HepG2 (cell line): ENCODE results near the gene ARPC5. TPM values are rescaled to one million over a fixed set of nuclear protein-coding genes. Genes with fewer than 3 reads are reported as not detected.

Source experiments
- ATAC-seq: fragments of 200-7000 bp; cut with Tn5 transposase; 3 replicates; pipeline ENCODE4 v1.9.1; 2020; ENCODE audit warnings: mild to moderate bottlenecking, moderate library complexity
- BruUV-seq: library from RNA; stranded (reverse); fragments of 400-500 nt; replicated peaks from 2 replicates; lab custom pipeline; 2021; lab: Mats Ljungman, UMichigan
- CTCF ChIA-PET: fragments of 300-600 bp; formaldehyde crosslinking; extraction: SDS; loops from one replicate; lab custom pipeline; 2021; ENCODE audit warnings: low total read pairs, inconsistent platforms, low intra/inter-chr PET ratio; lab: Yijun Ruan, JAX
- POLR2A ChIA-PET: fragments of 350-600 bp; sonication (Branson Sonifier 250); formaldehyde crosslinking; loops from one replicate; lab custom pipeline; 2020; ENCODE audit warnings: antibody characterized with exemption, inconsistent platforms; lab: Yijun Ruan, JAX
- DNase-seq: peaks from one replicate; pipeline ENCODE4 v3.0.0-alpha.2; 2015; ENCODE audit warnings: low spot score
- FAIRE-seq: peaks from 3 replicates; lab custom pipeline; 2011; peaks lifted over from hg19 to GRCh38; lab: Jason Lieb, UNC
- H2AFZ ChIP-seq: one replicate; pipeline ENCODE4 v1.6.1; 2011; ENCODE audit warnings: low read length, inconsistent platforms
- H3K27ac ChIP-seq: fragments of 300-600 bp; 3 replicates; pipeline ENCODE4 v1.8.0; 2011; ENCODE audit warnings: mixed run types, mild to moderate bottlenecking, mixed read lengths, low read length, inconsistent platforms; ENCODE audit not compliant: insufficient read depth; ENCODE audit errors: extremely low read length
- H3K27me3 ChIP-seq, 2 experiments: fragments of 200-600 bp in 1 of 2; 2 replicates in 1 of 2; 3 replicates in 1 of 2; pipeline versions ENCODE4 v1.6.0 to v1.8.0; 2011; ENCODE audit warnings: low read length in 2 of 2, mild to moderate bottlenecking in 2 of 2, moderate library complexity in 2 of 2, inconsistent platforms in 1 of 2; ENCODE audit not compliant: insufficient read depth in 2 of 2, control insufficient read depth in 1 of 2
- H3K36me3 ChIP-seq, 2 experiments: fragments of 200-600 bp in 1 of 2; replicated peaks in 1 of 2; 2 replicates in 1 of 2; 3 replicates in 1 of 2; pipeline versions ENCODE4 v1.5.1 to v1.8.0; 2011; ENCODE audit warnings: low read length in 2 of 2, inconsistent platforms in 1 of 2; ENCODE audit not compliant: insufficient read depth in 2 of 2, control insufficient read depth in 1 of 2
- H3K4me1 ChIP-seq: 2 replicates; pipeline ENCODE4 v1.5.1; 2012; ENCODE audit warnings: low read length, inconsistent platforms; ENCODE audit not compliant: insufficient read depth
- H3K4me2 ChIP-seq: 2 replicates; pipeline ENCODE4 v1.6.0; 2011; ENCODE audit warnings: low read depth, low read length, inconsistent platforms
- H3K4me3 ChIP-seq, 3 experiments: fragments of 200-600 bp in 1 of 3; sonication (generic), shearing (Covaris generic) in 1 of 3; replicated peaks in 1 of 3; 2 replicates each; pipeline ENCODE4 v1.5.1; 2011 to 2016; ENCODE audit warnings: low read length in 3 of 3, inconsistent platforms in 2 of 3, low read depth in 2 of 3, mild to moderate bottlenecking in 2 of 3, control low read depth in 1 of 3, mixed read lengths in 1 of 3; ENCODE audit not compliant: insufficient read depth in 1 of 3
- H3K79me2 ChIP-seq: one replicate; pipeline ENCODE4 v1.6.1; 2011; ENCODE audit warnings: low read length, inconsistent platforms; ENCODE audit not compliant: insufficient read depth
- H3K9ac ChIP-seq: 2 replicates; pipeline ENCODE4 v1.6.0; 2011; ENCODE audit warnings: mild to moderate bottlenecking, low read depth, low read length, inconsistent platforms; ENCODE audit not compliant: insufficient read depth
- H3K9me3 ChIP-seq: 2 replicates; pipeline ENCODE4 v1.5.1; 2012; ENCODE audit warnings: mild to moderate bottlenecking, low read length
- H4K20me1 ChIP-seq: 2 replicates; pipeline ENCODE4 v1.6.0; 2011; ENCODE audit warnings: inconsistent platforms, mild to moderate bottlenecking, low read length, moderate library complexity; ENCODE audit not compliant: insufficient read depth
- CC2D1A ChIP-seq: sonication (generic); formaldehyde crosslinking; IDR thresholded peaks from 2 replicates; pipeline ENCODE4 v1.8.1; 2023; ENCODE audit warnings: mild to moderate bottlenecking, missing genetic modification reagents
- FIP1L1 ChIP-seq: fragments of 200-400 bp; formaldehyde crosslinking; IDR thresholded peaks from 2 replicates; pipeline ENCODE4 v1.6.1; 2018; ENCODE audit warnings: low read depth, mild to moderate bottlenecking, low read length, moderate library complexity, borderline replicate concordance; ENCODE audit not compliant: insufficient read depth
- HNF4G ChIP-seq, 2 experiments: sonication (generic) in 1 of 2; formaldehyde crosslinking in 1 of 2; IDR thresholded peaks; 2 replicates each; pipeline versions ENCODE4 v1.4.0 to v1.6.1; 2011 to 2020; ENCODE audit warnings: borderline replicate concordance in 2 of 2, low read depth in 2 of 2, mild to moderate bottlenecking in 2 of 2, low read length in 1 of 2, missing genetic modification reagents in 1 of 2, moderate library complexity in 1 of 2
- KAT7 ChIP-seq: IDR thresholded peaks from 2 replicates; pipeline ENCODE4 v1.6.1; 2018; ENCODE audit warnings: borderline replicate concordance, missing compliant biosample characterization
- MAFF ChIP-seq: IDR thresholded peaks from 2 replicates; pipeline ENCODE4 v1.6.1; 2011; ENCODE audit warnings: low read depth, low read length, improper control_type of control experiment
- PAF1 ChIP-seq: IDR thresholded peaks from 2 replicates; pipeline ENCODE4 v1.6.1; 2016; ENCODE audit warnings: missing genetic modification reagents, missing compliant biosample characterization
- SCMH1 ChIP-seq: sonication (generic); formaldehyde crosslinking; IDR thresholded peaks from 2 replicates; pipeline ENCODE4 v1.9.0; 2021; ENCODE audit warnings: missing genetic modification reagents, mild to moderate bottlenecking, borderline replicate concordance
- ZNF10 ChIP-seq: sonication (generic); formaldehyde crosslinking; IDR thresholded peaks from 2 replicates; pipeline ENCODE4 v1.4.0; 2020; ENCODE audit warnings: mild to moderate bottlenecking, low read depth, missing genetic modification reagents, borderline replicate concordance
- ZNF160 ChIP-seq: sonication (generic); formaldehyde crosslinking; IDR thresholded peaks from 2 replicates; pipeline ENCODE4 v1.8.0; 2022; ENCODE audit warnings: mild to moderate bottlenecking, inconsistent platforms, missing genetic modification reagents
- ZNF20 ChIP-seq: sonication (generic); formaldehyde crosslinking; IDR thresholded peaks from 2 replicates; pipeline ENCODE4 v1.4.0; 2020; ENCODE audit warnings: mild to moderate bottlenecking, moderate library complexity, missing genetic modification reagents
- ZNF790 ChIP-seq: sonication (generic); formaldehyde crosslinking; IDR thresholded peaks from 2 replicates; pipeline ENCODE4 v1.8.0; 2022; ENCODE audit warnings: missing genetic modification reagents, mild to moderate bottlenecking, borderline replicate concordance
- WGBS: methylation state at CpG from one replicate; pipeline ENCODE4 v1.1.6; 2017; ENCODE audit warnings: low lambda C conversion rate; 5-methylcytosine and 5-hydroxymethylcytosine counted together
- in situ Hi-C: cut with HindIII; loops from 2 replicates; pipeline ENCODE4 v1.10.0; 2017; ENCODE audit warnings: low pct_unique_long_range_greater_than_20kb; ENCODE audit not compliant: extremely low pct_ligation_motif_present
- intact Hi-C: fragments of 100-400 bp; cut with micrococcal nuclease; formaldehyde crosslinking; loops from one replicate; pipeline ENCODE4 v1.10.0; 2022; ENCODE audit not compliant: unreplicated experiment
- polyA plus RNA-seq, 8 experiments: library from polyadenylated mRNA; depleted of rRNA in 3 of 8; stranded (reverse) in 7 of 8; unstranded in 1 of 8; fragments of >200 nt; fragmentation: Illumina TruSeq in 4 of 8; extraction: Trizol in 4 of 8; gene quantifications; 2 replicates each; pipeline versions ENCODE4 v1.2.1 to v1.2.3, GENCODE V29; 2011 to 2016; ENCODE audit warnings: low read depth in 4 of 8, missing spikeins in 1 of 8, mixed read lengths in 1 of 8; ENCODE audit not compliant: insufficient read depth in 1 of 8
- total RNA-seq, 5 experiments: library from RNA; depleted of rRNA; stranded (reverse); fragments of >200 nt; fragmentation: Illumina TruSeq; extraction: Trizol; gene quantifications; 2 replicates each; pipeline ENCODE4 v1.2.3, GENCODE V29; 2016; ENCODE audit warnings: low read depth in 1 of 5
- TF ChIP-seq, protein P1 (sequence below): sonication (generic); formaldehyde crosslinking; IDR thresholded peaks from 2 replicates; pipeline ENCODE4 v1.4.0; 2020; ENCODE audit warnings: missing genetic modification reagents; ENCODE audit errors: not compliant biosample characterization
- TF ChIP-seq, protein P2 (sequence below): sonication (generic); formaldehyde crosslinking; IDR thresholded peaks from 2 replicates; pipeline ENCODE4 v1.4.0; 2020; ENCODE audit warnings: mild to moderate bottlenecking, missing genetic modification reagents

The ARPC5 gene
- total and polyA plus RNA-seq, 2 of the 13 experiments (the other 11 are each of a cell fraction or from before 2014, with no cell fraction given): 48.4 to 106 TPM

DNA sequence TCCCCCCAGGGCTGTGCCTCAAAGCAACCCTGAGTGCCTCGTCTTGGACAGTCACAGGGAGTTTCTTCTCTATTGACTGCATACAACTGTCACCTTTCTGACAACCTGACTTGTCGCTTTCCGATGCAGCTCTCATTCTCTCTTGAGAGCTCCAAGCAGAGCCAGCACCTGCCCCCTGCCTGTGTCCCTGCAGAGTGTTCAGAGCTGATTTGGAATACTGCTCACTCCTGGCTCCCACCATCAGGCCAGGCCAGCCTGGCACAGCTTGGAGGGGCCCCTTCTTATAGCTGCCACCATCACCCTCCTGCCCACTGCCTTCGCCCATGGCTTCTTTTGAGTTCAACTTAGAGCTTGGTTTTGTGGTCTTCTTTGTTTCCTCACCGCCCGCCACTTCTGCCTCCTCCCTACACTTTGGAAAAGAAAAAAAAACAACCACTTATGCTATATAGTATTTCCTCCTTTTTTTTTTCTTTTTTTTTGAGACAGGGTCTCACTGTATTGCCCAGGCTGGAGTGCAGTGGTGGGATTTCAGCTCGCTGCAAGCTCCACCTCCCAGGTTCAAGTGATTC, 57.6 kb downstream of the ARPC5 start:
- no peak overlapping the region for H2AFZ ChIP-seq
- no peak overlapping the region for H3K4me3 ChIP-seq
- no peaks in the 10 kb centered on the region for H4K20me1 ChIP-seq
- WGBS: 58% methylated on average over 7 of the region's 7 CpGs
- no peak overlapping the region for H3K4me2 ChIP-seq
- peaks cover 5% of the 10 kb centered on the region; the same call in 1 of the 2 replicates for H3K4me1 ChIP-seq
- intact Hi-C loops: no loop called here
- BruUV-seq: no TSS peak
- ChIA-PET POLR2A (no interaction called here), CTCF (no interaction called here)
- H3K27me3 ChIP-seq: peaks cover 0 to 2% of the 10 kb centered on the region in 2 experiments; a peak in 2 of 5 replicates
- no peak for FAIRE-seq
- DNase-seq: no peak
- no peak for ATAC-seq
- no peak overlapping the region for H3K9ac ChIP-seq
- in situ Hi-C loops: no loop called here
- no peaks in the 10 kb centered on the region for H3K36me3 ChIP-seq
- H3K9me3 ChIP-seq: no peaks in the 10 kb centered on the region
- TF ChIP-seq PAF1 (CRISPR knock-in tag) (no peak), MAFF (no peak), ZNF790 (CRISPR knock-in tag) (no peak), SCMH1 (CRISPR knock-in tag) (no peak), FIP1L1 (no peak), CC2D1A (CRISPR knock-in tag) (no peak), HNF4G (IDR thresholded peaks at IDR 0.05; ENCODE audit: borderline replicate concordance, low read depth, low read length) (no peak), HNF4G (CRISPR knock-in tag; IDR thresholded peaks at IDR 0.05; ENCODE audit: borderline replicate concordance, low read depth) (no peak), ZNF160 (CRISPR knock-in tag) (no peak), KAT7 (CRISPR knock-in tag) (no peak), ZNF20 (CRISPR knock-in tag) (no peak), ZNF10 (no peak)
- TF ChIP-seq, protein P1, sequence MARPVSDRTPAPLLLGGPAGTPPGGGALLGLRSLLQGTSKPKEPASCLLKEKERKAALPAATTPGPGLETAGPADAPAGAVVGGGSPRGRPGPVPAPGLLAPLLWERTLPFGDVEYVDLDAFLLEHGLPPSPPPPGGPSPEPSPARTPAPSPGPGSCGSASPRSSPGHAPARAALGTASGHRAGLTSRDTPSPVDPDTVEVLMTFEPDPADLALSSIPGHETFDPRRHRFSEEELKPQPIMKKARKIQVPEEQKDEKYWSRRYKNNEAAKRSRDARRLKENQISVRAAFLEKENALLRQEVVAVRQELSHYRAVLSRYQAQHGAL (CRISPR knock-in tag): no peak
- TF ChIP-seq, protein P2, sequence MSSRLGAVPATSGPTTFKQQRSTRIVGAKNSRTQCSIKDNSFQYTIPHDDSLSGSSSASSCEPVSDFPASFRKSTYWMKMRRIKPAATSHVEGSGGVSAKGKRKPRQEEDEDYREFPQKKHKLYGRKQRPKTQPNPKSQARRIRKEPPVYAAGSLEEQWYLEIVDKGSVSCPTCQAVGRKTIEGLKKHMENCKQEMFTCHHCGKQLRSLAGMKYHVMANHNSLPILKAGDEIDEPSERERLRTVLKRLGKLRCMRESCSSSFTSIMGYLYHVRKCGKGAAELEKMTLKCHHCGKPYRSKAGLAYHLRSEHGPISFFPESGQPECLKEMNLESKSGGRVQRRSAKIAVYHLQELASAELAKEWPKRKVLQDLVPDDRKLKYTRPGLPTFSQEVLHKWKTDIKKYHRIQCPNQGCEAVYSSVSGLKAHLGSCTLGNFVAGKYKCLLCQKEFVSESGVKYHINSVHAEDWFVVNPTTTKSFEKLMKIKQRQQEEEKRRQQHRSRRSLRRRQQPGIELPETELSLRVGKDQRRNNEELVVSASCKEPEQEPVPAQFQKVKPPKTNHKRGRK: no peak
- no peaks in the 10 kb centered on the region for H3K79me2 ChIP-seq
- H3K27ac ChIP-seq: no peak overlapping the region
